ENCODE results near the gene ITGB1BP1.

ITGB1BP1 gene

DNA sequence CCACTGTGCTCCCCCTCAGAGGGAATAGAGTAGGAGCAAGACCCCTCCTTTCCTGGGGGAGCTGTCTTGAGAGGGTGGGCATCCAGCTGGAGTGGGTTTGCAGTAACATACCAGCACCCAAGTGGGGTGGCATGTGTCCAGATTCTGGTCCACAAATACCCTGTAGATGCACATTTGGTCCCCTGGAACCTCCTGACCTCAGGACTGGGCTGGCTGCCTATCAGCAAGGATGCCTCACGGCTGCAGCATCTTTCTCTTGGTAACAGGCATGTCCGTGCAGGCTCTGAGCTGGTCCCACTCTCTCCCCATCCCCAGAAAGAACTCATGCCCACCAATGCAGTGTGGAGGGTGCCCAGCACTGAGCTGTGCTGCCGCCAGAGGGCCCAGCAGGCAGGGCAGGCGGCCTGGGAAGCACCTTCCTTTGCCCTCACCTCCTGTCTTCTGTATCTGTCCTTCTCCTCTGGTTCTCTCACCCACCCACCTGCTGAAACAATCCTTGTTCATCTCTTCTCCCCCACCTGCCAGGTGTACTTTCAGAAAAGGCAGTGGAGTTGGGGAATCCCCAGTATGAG lies 47.4 kb downstream of the ITGB1BP1 start:
- ChIA-PET CTCF (no interaction called here), POLR2A (ENCODE audit: low non-redundant PET) (no interaction called here)
- H3K27ac ChIP-seq: peak overlapping the region; percentile 35
- TF ChIP-seq, protein P1, sequence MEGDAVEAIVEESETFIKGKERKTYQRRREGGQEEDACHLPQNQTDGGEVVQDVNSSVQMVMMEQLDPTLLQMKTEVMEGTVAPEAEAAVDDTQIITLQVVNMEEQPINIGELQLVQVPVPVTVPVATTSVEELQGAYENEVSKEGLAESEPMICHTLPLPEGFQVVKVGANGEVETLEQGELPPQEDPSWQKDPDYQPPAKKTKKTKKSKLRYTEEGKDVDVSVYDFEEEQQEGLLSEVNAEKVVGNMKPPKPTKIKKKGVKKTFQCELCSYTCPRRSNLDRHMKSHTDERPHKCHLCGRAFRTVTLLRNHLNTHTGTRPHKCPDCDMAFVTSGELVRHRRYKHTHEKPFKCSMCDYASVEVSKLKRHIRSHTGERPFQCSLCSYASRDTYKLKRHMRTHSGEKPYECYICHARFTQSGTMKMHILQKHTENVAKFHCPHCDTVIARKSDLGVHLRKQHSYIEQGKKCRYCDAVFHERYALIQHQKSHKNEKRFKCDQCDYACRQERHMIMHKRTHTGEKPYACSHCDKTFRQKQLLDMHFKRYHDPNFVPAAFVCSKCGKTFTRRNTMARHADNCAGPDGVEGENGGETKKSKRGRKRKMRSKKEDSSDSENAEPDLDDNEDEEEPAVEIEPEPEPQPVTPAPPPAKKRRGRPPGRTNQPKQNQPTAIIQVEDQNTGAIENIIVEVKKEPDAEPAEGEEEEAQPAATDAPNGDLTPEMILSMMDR (conservative IDR thresholded peaks at IDR 0.05; ENCODE audit: low read depth): no peak
- DNase-seq (ENCODE audit: low spot score): no peak

DNA sequence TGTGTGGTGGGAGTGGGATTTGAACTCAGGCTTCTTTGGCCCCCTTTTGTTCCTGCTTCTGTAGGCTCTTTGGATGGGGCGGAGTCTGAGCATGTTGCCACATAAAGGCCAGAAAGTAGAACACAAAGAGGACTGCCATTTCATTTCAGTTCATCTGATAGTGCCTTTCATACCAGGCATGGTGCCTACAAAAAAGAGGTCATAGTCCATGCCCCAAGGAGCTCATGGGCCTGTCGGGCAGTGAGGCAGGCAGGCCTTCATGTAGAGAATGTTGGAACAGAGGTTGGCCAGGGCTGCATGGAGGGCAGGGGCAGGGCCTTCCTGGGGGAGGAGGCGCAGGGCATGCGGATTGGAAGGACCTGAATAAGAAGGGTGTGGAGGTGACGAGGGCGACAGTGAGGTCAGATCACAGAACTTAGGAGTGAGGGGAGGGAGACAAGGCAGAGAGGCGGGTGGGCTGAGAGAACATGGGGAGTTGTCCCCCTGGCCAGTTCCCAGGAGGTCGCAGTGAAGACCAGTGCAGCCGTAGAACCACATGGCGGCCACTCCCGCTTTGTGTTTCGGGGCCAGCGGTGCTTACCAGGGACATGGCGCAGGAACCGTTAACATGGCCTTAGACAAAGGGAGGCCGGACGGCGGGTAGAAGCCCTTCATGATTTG lies 49.1 kb downstream of the ITGB1BP1 start:
- DNase-seq (ENCODE audit: low spot score): no peak
- no peak overlapping the region for H3K27ac ChIP-seq
- TF ChIP-seq, protein P1 (conservative IDR thresholded peaks at IDR 0.05; ENCODE audit: low read depth): no peak
- CTCF ChIA-PET: no interaction called here
- POLR2A ChIA-PET (ENCODE audit: low non-redundant PET): interaction anchor here (0.6 kb wide), 1 partner anchor 13 kb away, joined by 10 read pairs; no protein-coding TSS in a partner anchor

DNA sequence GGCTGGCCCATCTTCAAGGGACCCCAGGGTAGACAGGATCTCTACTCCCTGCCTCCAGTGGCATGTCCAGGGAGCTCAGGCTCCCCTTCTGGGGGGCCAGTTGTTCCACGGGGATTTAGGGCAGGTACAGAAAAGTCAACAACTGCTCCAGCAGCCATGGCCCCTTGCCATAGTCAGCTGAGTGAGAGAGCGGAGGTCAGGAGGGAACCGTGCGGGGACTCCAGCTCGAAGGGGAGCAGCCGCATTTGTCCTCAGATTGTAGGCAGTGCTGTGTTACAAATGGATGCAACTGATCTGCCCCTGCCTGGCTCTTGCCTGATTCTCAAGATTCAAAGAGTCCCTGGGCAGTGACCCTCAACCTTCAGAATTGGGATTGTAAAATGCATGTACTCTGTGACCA lies 49.9 kb downstream of the ITGB1BP1 start:
- CTCF ChIA-PET: interaction anchor here (0.7 kb wide), 1 partner anchor 88 kb away, joined by 5 read pairs; no protein-coding TSS in a partner anchor
- TF ChIP-seq, protein P1 (conservative IDR thresholded peaks at IDR 0.05; ENCODE audit: low read depth): no peak
- DNase-seq (ENCODE audit: low spot score): no peak
- POLR2A ChIA-PET (ENCODE audit: low non-redundant PET): no interaction called here
- peak overlapping the region; percentile 31 for H3K27ac ChIP-seq

DNA sequence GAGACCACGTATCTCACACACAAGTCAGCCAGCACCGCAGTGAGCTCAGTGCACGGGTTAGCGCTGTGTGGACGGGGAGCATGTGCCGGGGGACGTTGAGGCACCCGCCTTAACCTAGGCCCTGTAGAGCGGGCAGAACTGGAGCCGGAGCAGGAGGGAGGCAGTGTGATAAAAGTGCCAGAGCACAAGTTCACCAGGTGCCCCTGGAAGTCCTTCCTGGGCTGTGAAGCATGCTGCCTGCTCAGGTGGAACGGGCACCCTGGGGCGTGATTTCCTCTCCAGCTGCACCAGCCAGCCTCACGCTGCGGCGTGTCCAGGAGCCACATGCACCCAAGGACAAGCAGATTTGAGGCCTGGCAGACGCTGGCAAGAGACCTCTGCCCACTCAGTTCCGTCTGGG lies 50.3 kb downstream of the ITGB1BP1 start:
- H3K27ac ChIP-seq: peak overlapping the region; percentile 31
- no peak for DNase-seq (ENCODE audit: low spot score)
- ChIA-PET POLR2A (ENCODE audit: low non-redundant PET) (no interaction called here), CTCF (interaction anchor here (0.7 kb wide), 1 partner anchor 88 kb away, joined by 5 read pairs; no protein-coding TSS in a partner anchor)
- TF ChIP-seq, protein P1 (conservative IDR thresholded peaks at IDR 0.05; ENCODE audit: low read depth): no peak

DNA sequence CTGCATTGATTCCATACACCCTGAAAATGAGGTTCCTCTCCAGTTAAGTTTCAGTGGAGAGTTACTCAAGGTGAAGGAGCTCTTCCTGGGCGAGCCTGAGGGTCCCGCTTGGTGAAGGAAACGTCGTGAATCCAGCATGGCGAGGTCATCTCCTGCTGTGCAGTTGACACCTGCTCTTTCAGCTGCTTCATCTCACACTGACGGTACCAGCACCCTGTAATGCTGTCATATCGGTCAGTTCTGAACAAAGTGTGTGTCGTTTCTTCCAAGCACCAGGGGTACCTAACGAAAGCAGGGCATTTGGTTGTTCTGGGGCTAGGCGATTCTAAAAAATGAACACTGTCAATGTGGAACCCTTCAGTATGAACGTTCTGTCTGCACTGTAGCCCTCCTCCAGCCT lies 52.6 kb downstream of the ITGB1BP1 start:
- TF ChIP-seq, protein P1 (conservative IDR thresholded peaks at IDR 0.05; ENCODE audit: low read depth): no peak
- peak overlapping the region; percentile 33 for H3K27ac ChIP-seq

DNA sequence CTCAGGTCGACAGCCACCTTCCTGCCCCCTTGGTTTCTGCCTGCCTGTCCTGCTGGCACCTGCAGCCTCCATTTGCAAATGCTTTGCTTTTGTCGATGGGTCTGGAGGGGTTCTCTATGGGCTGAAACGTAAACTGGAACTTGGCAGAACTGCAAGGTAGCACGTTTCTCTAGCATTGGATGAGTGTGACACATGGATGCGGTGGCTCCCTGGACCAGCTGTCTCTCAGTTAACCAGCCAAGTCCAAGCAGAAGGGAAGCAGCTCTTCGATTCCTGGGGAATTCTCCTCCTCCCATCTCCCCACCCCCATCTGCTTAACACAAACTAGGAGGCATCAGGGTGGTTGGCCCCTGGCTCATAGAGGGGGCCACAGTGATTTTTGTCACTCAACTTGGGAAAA lies 57.3 kb downstream of the ITGB1BP1 start:
- ChIA-PET POLR2A (ENCODE audit: low non-redundant PET) (no interaction called here), CTCF (interaction anchor here (0.6 to 0.9 kb wide), 2 partner anchors 197 to 227 kb away, joined by 3 read pairs; no protein-coding TSS in a partner anchor)
- TF ChIP-seq, protein P1 (conservative IDR thresholded peaks at IDR 0.05; ENCODE audit: low read depth): no peak
- no peak overlapping the region for H3K27ac ChIP-seq
- no peak for DNase-seq (ENCODE audit: low spot score)

More for the DNA sequence above, 52.6 kb downstream of the ITGB1BP1 start:
- no peak for DNase-seq (ENCODE audit: low spot score)
- POLR2A ChIA-PET (ENCODE audit: low non-redundant PET): no interaction called here
- CTCF ChIA-PET: interaction anchor here (0.6 kb wide), 2 partner anchors 155 to 228 kb away, joined by 3 to 7 read pairs; no protein-coding TSS in a partner anchor
